IMR-90 (cell line): ENCODE measurements around the gene TMEM50A. TPM values are rescaled to one million over a fixed set of nuclear protein-coding genes. Genes with fewer than 3 reads are reported as not detected.
"Not testable (repeated sequence)": the region's sequence is repeated elsewhere in the genome, so short reads cannot be mapped to it uniquely, and the experiment has no call there.

Source experiments
- ATAC-seq: fragments of 200-7000 bp; cut with Tn5 transposase; 2 replicates; pipeline ENCODE4 v1.9.1; 2020; ENCODE audit warnings: low read depth, mild to moderate bottlenecking, moderate library complexity
- BruUV-seq: library from RNA; stranded (reverse); fragments of 400-500 nt; replicated peaks from 2 replicates; lab custom pipeline; 2021; lab: Mats Ljungman, UMichigan
- CTCF ChIA-PET: fragments of 300-600 bp; formaldehyde crosslinking; extraction: SDS; loops from one replicate; lab custom pipeline; 2021; ENCODE audit warnings: antibody characterized with exemption; lab: Yijun Ruan, JAX
- POLR2A ChIA-PET: fragments of 300-600 bp; sonication (Branson Sonifier 250); formaldehyde crosslinking; loops from one replicate; lab custom pipeline; 2022; ENCODE audit warnings: antibody characterized with exemption; ENCODE audit not compliant: unreplicated experiment; lab: Charles Lee
- DNase-seq: peaks from one replicate; pipeline ENCODE4 v3.0.0; 2013
- H2AFZ ChIP-seq: replicated peaks from 2 replicates; pipeline ENCODE3; 2013; ENCODE audit warnings: low read length, mild to moderate bottlenecking; ENCODE audit not compliant: poor library complexity
- H2AK5ac ChIP-seq: 2 replicates; pipeline ENCODE4 v1.6.1; 2013; ENCODE audit warnings: low read depth, low read length, inconsistent platforms
- H2AK9ac ChIP-seq: replicated peaks from 2 replicates; pipeline ENCODE3; 2013; ENCODE audit warnings: mild to moderate bottlenecking, low read depth, low read length, moderate library complexity; ENCODE audit not compliant: poor library complexity
- H2BK120ac ChIP-seq: 2 replicates; pipeline ENCODE4 v1.6.1; 2013; ENCODE audit warnings: low read depth, low read length, inconsistent platforms
- H2BK15ac ChIP-seq: 3 replicates; pipeline ENCODE4 v1.6.1; 2013; ENCODE audit warnings: low read depth, low read length, inconsistent platforms
- H2BK20ac ChIP-seq: 2 replicates; pipeline ENCODE4 v1.6.1; 2013; ENCODE audit warnings: low read depth, mild to moderate bottlenecking, inconsistent platforms, low read length, moderate library complexity
- H2BK5ac ChIP-seq: 2 replicates; pipeline ENCODE4 v1.6.1; 2013; ENCODE audit warnings: mild to moderate bottlenecking, low read depth, low read length, inconsistent platforms; ENCODE audit not compliant: poor library complexity, severe bottlenecking
- H3K14ac ChIP-seq: replicated peaks from 2 replicates; pipeline ENCODE4 v1.6.1; 2013; ENCODE audit warnings: low read depth, low read length, inconsistent platforms
- H3K18ac ChIP-seq: 2 replicates; pipeline ENCODE4 v1.6.1; 2013; ENCODE audit warnings: low read depth, low read length, control low read depth
- H3K23ac ChIP-seq: 2 replicates; pipeline ENCODE4 v1.6.1; 2013; ENCODE audit warnings: low read depth, low read length, inconsistent platforms
- H3K27ac ChIP-seq: 2 replicates; pipeline ENCODE4 v1.5.1; 2013; ENCODE audit warnings: mild to moderate bottlenecking, control low read depth, low read length; ENCODE audit not compliant: insufficient read depth
- H3K27me3 ChIP-seq: 2 replicates; pipeline ENCODE4 v1.6.1; 2013; ENCODE audit warnings: low read length; ENCODE audit not compliant: control insufficient read depth, insufficient read depth
- H3K36me3 ChIP-seq: 2 replicates; pipeline ENCODE4 v1.6.1; 2013; ENCODE audit warnings: low read length, mixed read lengths; ENCODE audit not compliant: control insufficient read depth, insufficient read depth
- H3K4ac ChIP-seq: 2 replicates; pipeline ENCODE4 v1.6.1; 2013; ENCODE audit warnings: low read depth, low read length, inconsistent platforms
- H3K4me1 ChIP-seq: 2 replicates; pipeline ENCODE4 v1.6.1; 2013; ENCODE audit warnings: low read length, mixed read lengths; ENCODE audit not compliant: control insufficient read depth, insufficient read depth
- H3K4me2 ChIP-seq: 2 replicates; pipeline ENCODE4 v1.6.1; 2013; ENCODE audit warnings: low read depth, mild to moderate bottlenecking, control low read depth, low read length, moderate library complexity
- H3K4me3 ChIP-seq: 2 replicates; pipeline ENCODE4 v1.5.1; 2013; ENCODE audit warnings: low read depth, mild to moderate bottlenecking, control low read depth, low read length, moderate library complexity; ENCODE audit not compliant: insufficient read depth
- H3K56ac ChIP-seq: 2 replicates; pipeline ENCODE4 v1.6.1; 2013; ENCODE audit warnings: low read length, inconsistent platforms; ENCODE audit not compliant: insufficient read depth; ENCODE audit errors: extremely low read depth
- H3K79me1 ChIP-seq, 2 experiments: 2 replicates each; pipeline ENCODE4 v1.6.1; 2013; ENCODE audit warnings: low read length in 2 of 2, inconsistent platforms in 1 of 2, low read depth in 1 of 2
- H3K9ac ChIP-seq: 2 replicates; pipeline ENCODE4 v1.6.1; 2013; ENCODE audit warnings: low read depth, low read length, control low read depth
- H3K9me1 ChIP-seq: 2 replicates; pipeline ENCODE4 v1.6.1; 2013; ENCODE audit warnings: low read length, inconsistent platforms; ENCODE audit not compliant: insufficient read depth
- H3K9me3 ChIP-seq: 2 replicates; pipeline ENCODE4 v1.6.1; 2013; ENCODE audit warnings: low read length; ENCODE audit not compliant: control insufficient read depth, insufficient read depth
- H4K20me1 ChIP-seq: 2 replicates; pipeline ENCODE4 v1.6.1; 2013; ENCODE audit warnings: low read length, inconsistent platforms; ENCODE audit not compliant: insufficient read depth
- H4K5ac ChIP-seq: 2 replicates; pipeline ENCODE4 v1.6.1; 2013; ENCODE audit warnings: mild to moderate bottlenecking, low read depth, low read length, control low read depth
- H4K8ac ChIP-seq, 2 experiments: 2 replicates each; pipeline ENCODE4 v1.6.1; 2013; ENCODE audit warnings: low read depth in 2 of 2, low read length in 2 of 2, control low read depth in 1 of 2, inconsistent platforms in 1 of 2
- H4K91ac ChIP-seq: 2 replicates; pipeline ENCODE4 v1.6.1; 2013; ENCODE audit warnings: low read depth, low read length, inconsistent platforms; ENCODE audit not compliant: insufficient read depth
- WGBS, 2 experiments: methylation state at CpG; one replicate each; pipeline versions ENCODE4 v1.1.5 to v1.1.7; 2013; ENCODE audit warnings: missing lambda C conversion rate in 2 of 2; ENCODE audit not compliant: insufficient read length in 1 of 2; ENCODE audit errors: extremely low coverage in 2 of 2; 5-methylcytosine and 5-hydroxymethylcytosine counted together
- dilution Hi-C: fragments of 300-500 bp; cut with HindIII; formaldehyde crosslinking; loops from one replicate; pipeline ENCODE4 v1.14.3; 2018; ENCODE audit warnings: low sequenced_read_pairs; ENCODE audit not compliant: unreplicated experiment
- in situ Hi-C: fragments of 300-500 bp; cut with MboI; formaldehyde crosslinking; loops from 3 replicates; pipeline ENCODE4 v1.14.3; 2019; ENCODE audit warnings: low sequenced_read_pairs, inconsistent platforms, mixed read lengths
- intact Hi-C: fragments of 100-400 bp; cut with micrococcal nuclease; formaldehyde crosslinking; loops from 2 replicates; pipeline ENCODE4 v1.10.0; 2022
- polyA plus RNA-seq, 3 experiments: library from polyadenylated mRNA; depleted of rRNA; stranded (reverse); fragments of >200 nt; gene quantifications; 2 replicates each; pipeline ENCODE4 v1.2.3, GENCODE V29; 2012; ENCODE audit warnings: low replicate concordance in 1 of 3
- total RNA-seq: library from RNA; depleted of rRNA; stranded (reverse); fragments of >200 nt; gene quantifications from 2 replicates; pipeline ENCODE4 v1.2.3, GENCODE V29; 2012

Gene TMEM50A
- total and polyA plus RNA-seq, 2 of the 4 experiments (the other 2 are of a cell fraction), result 48.4 to 63.9 TPM

DNA sequence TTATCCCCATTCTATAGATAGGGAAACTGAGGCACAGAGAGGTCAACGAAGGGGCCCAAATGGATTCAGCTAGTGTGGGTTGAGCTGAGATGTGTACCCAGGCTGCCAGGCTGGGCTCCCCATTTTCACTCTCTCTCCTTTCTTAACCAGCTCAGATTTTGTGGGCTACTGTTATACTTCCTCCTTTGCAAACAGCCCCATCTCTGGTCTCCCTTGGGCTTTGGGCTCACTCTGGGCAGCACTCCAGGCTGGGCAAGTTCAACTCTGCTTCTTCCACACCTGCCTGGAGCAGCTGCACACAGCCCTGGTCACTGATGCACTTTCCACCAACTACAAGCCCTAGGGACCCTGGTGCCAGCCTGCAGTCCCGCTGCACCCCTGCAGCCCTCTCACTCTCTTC is 59.9 kb downstream of the TMEM50A start:
- H2BK120ac ChIP-seq, CTCF ChIA-PET, H3K79me1 ChIP-seq, POLR2A ChIA-PET, in situ Hi-C loops, H3K9me3 ChIP-seq, H3K18ac ChIP-seq, H3K23ac ChIP-seq, H3K4me1 ChIP-seq, H3K36me3 ChIP-seq, H3K56ac ChIP-seq, H3K27ac ChIP-seq, H3K9ac ChIP-seq, H4K8ac ChIP-seq, H2BK5ac ChIP-seq, intact Hi-C loops, H3K14ac ChIP-seq, H2AK9ac ChIP-seq, dilution Hi-C loops, H2AK5ac ChIP-seq, H2AFZ ChIP-seq, H4K20me1 ChIP-seq, H4K91ac ChIP-seq, H2BK20ac ChIP-seq, H3K4me2 ChIP-seq, H2BK15ac ChIP-seq, H3K4ac ChIP-seq, H4K5ac ChIP-seq, H3K4me3 ChIP-seq, ATAC-seq, DNase-seq, H3K9me1 ChIP-seq, BruUV-seq: not testable (repeated sequence)
- WGBS, 2 experiments, result no CpG with 5 or more reads among the region's 2 CpGs
- peaks cover 10% of the 10 kb centered on the region for H3K27me3 ChIP-seq
